Chondrocyte (in vitro differentiated cells): ENCODE data around the gene PIP5K1C. TPM values are rescaled to one million over a fixed set of nuclear protein-coding genes. Genes with fewer than 3 reads are reported as not detected.
A peak's percentile ranks its signal among the peaks of the same experiment; 100 is the strongest.

Experiments used
- DNase-seq: peaks from one replicate; pipeline ENCODE4 v3.0.0; 2021; ENCODE audit warnings: mixed read lengths, low spot score
- H3K27ac Mint-ChIP-seq: one replicate; pipeline ENCODE4 v1.8.0; 2021; ENCODE audit warnings: mild to moderate bottlenecking, moderate library complexity, mixed read lengths; ENCODE audit not compliant: unreplicated experiment
- H3K27me3 Mint-ChIP-seq: 2 replicates; pipeline ENCODE4 v1.8.0; 2021; ENCODE audit warnings: low read depth, mixed read lengths
- H3K36me3 Mint-ChIP-seq: 2 replicates; pipeline ENCODE4 v1.8.0; 2021; ENCODE audit warnings: low read depth, mixed read lengths
- H3K4me1 Mint-ChIP-seq: 2 replicates; pipeline ENCODE4 v1.8.0; 2021; ENCODE audit warnings: low read depth, mild to moderate bottlenecking, mixed read lengths
- H3K4me3 Mint-ChIP-seq: one replicate; pipeline ENCODE4 v1.8.0; 2021; ENCODE audit warnings: mild to moderate bottlenecking, moderate library complexity, mixed read lengths; ENCODE audit not compliant: unreplicated experiment
- H3K9me3 Mint-ChIP-seq: 2 replicates; pipeline ENCODE4 v1.8.0; 2021; ENCODE audit warnings: low read depth, mixed read lengths
- total RNA-seq: library from RNA; stranded (reverse); gene quantifications from 3 replicates; pipeline ENCODE4 v1.2.1, GENCODE V29; 2021
- TF ChIP-seq, protein P1 (sequence below): fragments of 200-600 bp; sonication (generic); IDR thresholded peaks from 2 replicates; pipeline ENCODE4 v1.5.0; 2021; ENCODE audit warnings: antibody characterized with exemption, mild to moderate bottlenecking, moderate library complexity

The PIP5K1C gene
- total RNA-seq, 1 donor from 2014 or later = 81.0 TPM

- no peaks in the 10 kb centered on the region for H3K36me3 Mint-ChIP-seq
- TF ChIP-seq, protein P1, sequence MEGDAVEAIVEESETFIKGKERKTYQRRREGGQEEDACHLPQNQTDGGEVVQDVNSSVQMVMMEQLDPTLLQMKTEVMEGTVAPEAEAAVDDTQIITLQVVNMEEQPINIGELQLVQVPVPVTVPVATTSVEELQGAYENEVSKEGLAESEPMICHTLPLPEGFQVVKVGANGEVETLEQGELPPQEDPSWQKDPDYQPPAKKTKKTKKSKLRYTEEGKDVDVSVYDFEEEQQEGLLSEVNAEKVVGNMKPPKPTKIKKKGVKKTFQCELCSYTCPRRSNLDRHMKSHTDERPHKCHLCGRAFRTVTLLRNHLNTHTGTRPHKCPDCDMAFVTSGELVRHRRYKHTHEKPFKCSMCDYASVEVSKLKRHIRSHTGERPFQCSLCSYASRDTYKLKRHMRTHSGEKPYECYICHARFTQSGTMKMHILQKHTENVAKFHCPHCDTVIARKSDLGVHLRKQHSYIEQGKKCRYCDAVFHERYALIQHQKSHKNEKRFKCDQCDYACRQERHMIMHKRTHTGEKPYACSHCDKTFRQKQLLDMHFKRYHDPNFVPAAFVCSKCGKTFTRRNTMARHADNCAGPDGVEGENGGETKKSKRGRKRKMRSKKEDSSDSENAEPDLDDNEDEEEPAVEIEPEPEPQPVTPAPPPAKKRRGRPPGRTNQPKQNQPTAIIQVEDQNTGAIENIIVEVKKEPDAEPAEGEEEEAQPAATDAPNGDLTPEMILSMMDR = no peak
- no peak overlapping the region for H3K27ac Mint-ChIP-seq
- DNase-seq = no peak
- H3K4me3 Mint-ChIP-seq = no peak overlapping the region
- H3K9me3 Mint-ChIP-seq = no peaks in the 10 kb centered on the region
- H3K4me1 Mint-ChIP-seq = peaks cover 23% of the 10 kb centered on the region
- no peaks in the 10 kb centered on the region for H3K27me3 Mint-ChIP-seq
Observed at GRCh38 chr19:3604227-3604986, 95.9 kb downstream of the PIP5K1C start.

DNA sequence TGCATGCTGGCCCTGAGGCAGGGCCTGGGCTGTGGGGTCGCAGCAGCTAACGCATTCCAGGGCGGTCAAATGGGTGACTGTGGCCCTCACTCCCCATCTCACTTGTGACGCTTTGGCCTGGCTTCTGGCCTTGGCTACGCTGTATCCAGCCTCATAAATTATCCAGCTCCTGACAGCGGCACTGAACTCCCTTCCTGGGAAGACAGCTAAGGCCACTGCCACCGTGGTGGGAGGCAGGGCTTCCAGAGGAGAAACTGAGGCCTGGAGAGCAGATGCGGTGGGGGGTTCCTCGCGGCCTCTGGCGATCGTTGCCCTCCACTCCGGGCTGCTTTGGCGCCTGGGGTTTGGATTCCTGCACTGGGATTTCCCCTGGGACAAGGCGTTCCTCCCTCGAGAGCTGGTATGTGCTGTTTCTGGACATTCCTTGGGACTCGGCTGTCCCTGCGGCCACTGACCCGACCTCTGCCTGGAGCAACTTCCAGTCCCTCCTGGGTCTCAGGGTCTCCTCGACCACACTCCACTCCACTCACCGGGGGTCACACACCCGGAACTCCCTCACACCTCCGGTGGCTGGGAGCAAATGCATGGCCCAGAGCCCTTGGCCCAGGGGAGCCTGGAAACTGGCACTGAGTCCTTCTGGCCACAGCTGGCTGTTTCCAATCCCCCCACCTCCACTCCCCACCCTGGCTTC lies 97.0 kb downstream of the PIP5K1C start:
- Mint-ChIP-seq H3K27me3 (no peaks in the 10 kb centered on the region), H3K9me3 (no peaks in the 10 kb centered on the region), H3K4me3 (no peak overlapping the region), H3K36me3 (no peaks in the 10 kb centered on the region), H3K27ac (no peak overlapping the region), H3K4me1 (peaks cover 16% of the 10 kb centered on the region)
- TF ChIP-seq, protein P1 = no peak
- no peak for DNase-seq

GRCh38 chr19:3601021-3601420 lies 99.2 kb downstream of the PIP5K1C start:
- Mint-ChIP-seq H3K36me3 (no peaks in the 10 kb centered on the region), H3K27ac (no peak overlapping the region), H3K9me3 (no peaks in the 10 kb centered on the region), H3K4me3 (no peak overlapping the region), H3K27me3 (no peaks in the 10 kb centered on the region), H3K4me1 (peaks cover 3% of the 10 kb centered on the region)
- DNase-seq = no peak
- TF ChIP-seq, protein P1 = no peak

DNA sequence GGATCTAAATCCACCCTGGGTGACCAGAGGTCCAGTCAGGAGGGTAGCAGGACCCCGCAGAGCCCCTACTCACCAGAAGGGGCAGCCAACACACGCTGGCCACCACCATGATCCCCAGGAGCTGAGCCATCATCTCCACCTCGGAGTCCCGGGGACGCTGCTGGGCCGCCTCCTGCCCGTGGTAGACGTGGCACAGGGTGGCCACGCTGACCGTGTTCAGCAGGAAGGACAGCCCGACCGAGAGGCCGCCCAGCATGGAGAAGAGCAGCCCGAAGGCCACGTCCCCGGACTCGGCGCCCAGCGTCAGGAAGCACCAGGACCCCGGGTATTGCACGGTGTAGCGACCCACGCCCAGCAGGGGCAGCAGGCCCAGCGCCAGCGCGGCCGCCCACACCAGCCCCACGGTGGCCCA lies 100.5 kb downstream of the PIP5K1C start:
- no peak overlapping the region for H3K4me3 Mint-ChIP-seq
- H3K27ac Mint-ChIP-seq = no peak overlapping the region
- peak; percentile 86 for DNase-seq
- TF ChIP-seq, protein P1 = peak; percentile 41
- no peaks in the 10 kb centered on the region for H3K9me3 Mint-ChIP-seq
- H3K27me3 Mint-ChIP-seq = no peaks in the 10 kb centered on the region
- no peaks in the 10 kb centered on the region for H3K36me3 Mint-ChIP-seq
- peaks cover 3% of the 10 kb centered on the region for H3K4me1 Mint-ChIP-seq

DNA sequence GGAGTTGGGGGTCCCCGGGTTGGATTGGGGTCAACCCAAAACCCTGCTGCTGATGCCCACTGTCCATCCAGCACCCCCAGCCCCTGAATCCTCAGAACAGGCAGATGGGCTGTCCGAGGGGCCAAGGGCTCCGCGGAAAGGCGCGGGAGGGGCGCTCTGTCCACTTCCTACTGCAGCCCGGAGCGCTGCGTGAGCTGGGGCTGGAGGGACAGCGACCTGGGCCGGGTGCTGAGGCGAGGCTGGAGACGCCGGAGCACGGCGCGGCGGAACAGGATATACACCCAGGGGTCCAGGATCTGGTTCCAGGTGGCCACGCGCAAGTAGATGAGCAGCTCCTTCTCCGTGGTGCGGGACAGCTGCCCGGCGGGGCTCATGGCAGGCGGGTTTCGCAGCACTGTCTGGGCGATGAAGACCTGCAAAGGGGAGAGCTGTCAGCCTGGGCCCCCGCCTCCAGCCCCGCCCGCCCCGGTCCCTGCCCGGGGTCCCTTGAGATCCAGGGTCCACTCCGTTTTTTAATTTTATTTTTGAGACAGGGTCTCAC lies 104.7 kb downstream of the PIP5K1C start:
- TF ChIP-seq, protein P1 = no peak
- H3K27me3 Mint-ChIP-seq = peaks cover 3% of the 10 kb centered on the region
- no peak for DNase-seq
- no peaks in the 10 kb centered on the region for H3K9me3 Mint-ChIP-seq
- no peak overlapping the region for H3K4me3 Mint-ChIP-seq
- H3K27ac Mint-ChIP-seq = no peak overlapping the region
- H3K4me1 Mint-ChIP-seq = no peaks in the 10 kb centered on the region
- H3K36me3 Mint-ChIP-seq = no peaks in the 10 kb centered on the region
